H9 (cell line): ENCODE measurements around the gene IFIH1. TPM values are rescaled to one million over a fixed set of nuclear protein-coding genes. Genes with fewer than 3 reads are reported as not detected.

Experiments
- DNase-seq: peaks from one replicate; pipeline ENCODE4 v3.0.0-alpha.2; 2017
- H2AFZ ChIP-seq: one replicate; pipeline ENCODE4 v1.6.1; 2013; ENCODE audit warnings: mild to moderate bottlenecking, low read length, control low read depth, moderate library complexity
- H2AK5ac ChIP-seq: 2 replicates; pipeline ENCODE4 v1.6.1; 2013; ENCODE audit warnings: low read length, control low read depth, mixed read lengths; ENCODE audit not compliant: insufficient read length
- H2BK120ac ChIP-seq: one replicate; pipeline ENCODE4 v1.6.1; 2013; ENCODE audit warnings: low read depth, mild to moderate bottlenecking, low read length, control low read depth, inconsistent platforms; ENCODE audit not compliant: poor library complexity, severe bottlenecking
- H2BK12ac ChIP-seq: 2 replicates; pipeline ENCODE4 v1.6.1; 2013; ENCODE audit warnings: low read length, control low read depth, mixed read lengths, low read depth; ENCODE audit not compliant: insufficient read length
- H2BK15ac ChIP-seq: 2 replicates; pipeline ENCODE4 v1.6.1; 2013; ENCODE audit warnings: low read depth, low read length, control low read depth
- H2BK20ac ChIP-seq: one replicate; pipeline ENCODE4 v1.6.1; 2013; ENCODE audit warnings: low read depth, mild to moderate bottlenecking, low read length, control low read depth, inconsistent platforms; ENCODE audit not compliant: poor library complexity, severe bottlenecking
- H2BK5ac ChIP-seq: 2 replicates; pipeline ENCODE4 v1.6.1; 2013; ENCODE audit warnings: low read length, control low read depth, mixed read lengths; ENCODE audit not compliant: insufficient read length
- H3K14ac ChIP-seq: 2 replicates; pipeline ENCODE4 v1.6.1; 2013; ENCODE audit warnings: low read length, control low read depth; ENCODE audit not compliant: insufficient read depth
- H3K18ac ChIP-seq: 2 replicates; pipeline ENCODE4 v1.6.1; 2013; ENCODE audit warnings: low read depth, mild to moderate bottlenecking, mixed read lengths, low read length, control low read depth; ENCODE audit not compliant: insufficient read length
- H3K23ac ChIP-seq: 2 replicates; pipeline ENCODE4 v1.6.1; 2013; ENCODE audit warnings: low read length, control low read depth, mixed read lengths, low read depth; ENCODE audit not compliant: insufficient read length
- H3K23me2 ChIP-seq: 2 replicates; pipeline ENCODE4 v1.6.1; 2013; ENCODE audit warnings: low read depth, mild to moderate bottlenecking, mixed read lengths, low read length, control low read depth; ENCODE audit not compliant: insufficient read length, poor library complexity, severe bottlenecking
- H3K27ac ChIP-seq: 2 replicates; pipeline ENCODE4 v1.5.1; 2013; ENCODE audit warnings: low read length, control low read depth, mixed read lengths, low read depth; ENCODE audit not compliant: insufficient read length
- H3K27me3 ChIP-seq: 2 replicates; pipeline ENCODE4 v1.6.1; 2013; ENCODE audit warnings: low read length, control low read depth, inconsistent platforms; ENCODE audit not compliant: insufficient read depth
- H3K4ac ChIP-seq: 2 replicates; pipeline ENCODE4 v1.6.1; 2013; ENCODE audit warnings: low read depth, mild to moderate bottlenecking, control low read depth, inconsistent platforms, low read length, moderate library complexity
- H3K4me1 ChIP-seq: 2 replicates; pipeline ENCODE4 v1.6.1; 2013; ENCODE audit warnings: low read length, control low read depth, inconsistent platforms; ENCODE audit not compliant: insufficient read depth
- H3K4me2 ChIP-seq: 2 replicates; pipeline ENCODE4 v1.6.1; 2013; ENCODE audit warnings: low read length, control low read depth, mixed read lengths; ENCODE audit not compliant: insufficient read length, insufficient read depth
- H3K56ac ChIP-seq: 2 replicates; pipeline ENCODE4 v1.6.1; 2013; ENCODE audit warnings: low read depth, mild to moderate bottlenecking, mixed read lengths, low read length, control low read depth; ENCODE audit not compliant: insufficient read length
- H3K79me1 ChIP-seq: 2 replicates; pipeline ENCODE4 v1.6.1; 2013; ENCODE audit warnings: low read depth, mild to moderate bottlenecking, moderate library complexity, low read length, control low read depth, inconsistent platforms; ENCODE audit not compliant: insufficient read depth, poor library complexity, severe bottlenecking
- H3K79me2 ChIP-seq: 2 replicates; pipeline ENCODE4 v1.6.1; 2013; ENCODE audit warnings: low read length, control low read depth, inconsistent platforms; ENCODE audit not compliant: insufficient read depth
- H3K9ac ChIP-seq: 2 replicates; pipeline ENCODE4 v1.6.1; 2013; ENCODE audit warnings: low read length, control low read depth, mixed read lengths; ENCODE audit not compliant: insufficient read length; ENCODE audit errors: extremely low read depth
- H3K9me3 ChIP-seq: one replicate; pipeline ENCODE4 v1.6.1; 2013; ENCODE audit warnings: low read depth, low read length, inconsistent platforms; ENCODE audit not compliant: control insufficient read depth
- H3T11ph ChIP-seq: one replicate; pipeline ENCODE4 v1.6.1; 2013; ENCODE audit warnings: mild to moderate bottlenecking, low read length, control low read depth, inconsistent platforms
- H4K20me1 ChIP-seq: one replicate; pipeline ENCODE4 v1.6.1; 2013; ENCODE audit not compliant: control insufficient read depth, insufficient read length, insufficient read depth
- H4K5ac ChIP-seq: 2 replicates; pipeline ENCODE4 v1.6.1; 2013; ENCODE audit warnings: low read depth, mild to moderate bottlenecking, mixed read lengths, low read length, control low read depth; ENCODE audit not compliant: insufficient read length
- H4K8ac ChIP-seq: replicated peaks from 2 replicates; pipeline ENCODE4 v1.6.1; 2013; ENCODE audit warnings: low read length, control low read depth, mixed read lengths, low read depth; ENCODE audit not compliant: insufficient read length
- H4K91ac ChIP-seq: 2 replicates; pipeline ENCODE4 v1.6.1; 2013; ENCODE audit warnings: low read depth, mild to moderate bottlenecking, moderate library complexity, mixed read lengths, low read length, control low read depth; ENCODE audit not compliant: insufficient read length
- H3K27ac Mint-ChIP-seq, 3 experiments: 2 replicates in 2 of 3; 3 replicates in 1 of 3; pipeline ENCODE4 v1.8.0; 2020 to 2021; ENCODE audit warnings: mixed read lengths in 3 of 3, mild to moderate bottlenecking in 1 of 3, moderate library complexity in 1 of 3
- H3K27me3 Mint-ChIP-seq: 2 replicates; pipeline ENCODE4 v1.8.0; 2021; ENCODE audit warnings: low read depth, mild to moderate bottlenecking, moderate library complexity, mixed read lengths
- H3K36me3 Mint-ChIP-seq, 3 experiments: 2 replicates in 2 of 3; 3 replicates in 1 of 3; pipeline ENCODE4 v1.8.0; 2020 to 2021; ENCODE audit warnings: low read depth in 3 of 3, mixed read lengths in 3 of 3; ENCODE audit not compliant: insufficient read depth in 1 of 3
- H3K4me1 Mint-ChIP-seq, 2 experiments: 2 replicates each; pipeline ENCODE4 v1.8.0; 2020; ENCODE audit warnings: mixed read lengths in 2 of 2
- H3K4me3 Mint-ChIP-seq, 2 experiments: 2 replicates in 1 of 2; 3 replicates in 1 of 2; pipeline ENCODE4 v1.8.0; 2020 to 2021; ENCODE audit warnings: mild to moderate bottlenecking in 2 of 2, mixed read lengths in 2 of 2, moderate library complexity in 1 of 2
- H3K9me3 Mint-ChIP-seq, 2 experiments: 2 replicates in 1 of 2; 3 replicates in 1 of 2; pipeline ENCODE4 v1.8.0; 2020; ENCODE audit warnings: mild to moderate bottlenecking in 2 of 2, mixed read lengths in 2 of 2, moderate library complexity in 1 of 2
- WGBS: extraction: QIAGEN DNeasy Blood & Tissue Kit; methylation state at CpG from one replicate; pipeline ENCODE4 v1.1.7; 2013; ENCODE audit warnings: missing lambda C conversion rate, low lambda C conversion rate, mixed read lengths; ENCODE audit not compliant: insufficient read length; ENCODE audit errors: extremely low coverage; 5-methylcytosine and 5-hydroxymethylcytosine counted together
- total RNA-seq: library from RNA; stranded (reverse); gene quantifications from 2 replicates; pipeline ENCODE4 v1.2.1, GENCODE V29; 2021
- TF ChIP-seq, protein P1 (sequence below): fragments of 200-600 bp; sonication (generic); conservative IDR thresholded peaks from 3 replicates; pipeline ENCODE4 v1.8.0; 2021; ENCODE audit warnings: antibody characterized with exemption, mild to moderate bottlenecking

The IFIH1 gene
- total RNA-seq, 1 experiment from 2014 or later = 0.81 TPM

- Mint-ChIP-seq H3K4me1 (peaks cover 4 to 7% of the 10 kb centered on the region in 2 experiments; a peak in 2 of 4 replicates), H3K36me3 (no peaks in the 10 kb centered on the region), H3K27me3 (no peaks in the 10 kb centered on the region), H3K4me3 (no peak overlapping the region), H3K27ac (no peak overlapping the region), H3K9me3 (no peaks in the 10 kb centered on the region)
- no peaks in the 10 kb centered on the region for H3K79me2 ChIP-seq
- no peaks in the 10 kb centered on the region for H3K27me3 ChIP-seq
- no peaks in the 10 kb centered on the region for H3K4me1 ChIP-seq
- H2BK5ac ChIP-seq = no peak overlapping the region
- no peaks in the 10 kb centered on the region for H3K9me3 ChIP-seq
- no peak overlapping the region for H3K27ac ChIP-seq
- no peak overlapping the region for H3K9ac ChIP-seq
- no peak overlapping the region for H3T11ph ChIP-seq
- no peak overlapping the region for H4K5ac ChIP-seq
- TF ChIP-seq, protein P1, sequence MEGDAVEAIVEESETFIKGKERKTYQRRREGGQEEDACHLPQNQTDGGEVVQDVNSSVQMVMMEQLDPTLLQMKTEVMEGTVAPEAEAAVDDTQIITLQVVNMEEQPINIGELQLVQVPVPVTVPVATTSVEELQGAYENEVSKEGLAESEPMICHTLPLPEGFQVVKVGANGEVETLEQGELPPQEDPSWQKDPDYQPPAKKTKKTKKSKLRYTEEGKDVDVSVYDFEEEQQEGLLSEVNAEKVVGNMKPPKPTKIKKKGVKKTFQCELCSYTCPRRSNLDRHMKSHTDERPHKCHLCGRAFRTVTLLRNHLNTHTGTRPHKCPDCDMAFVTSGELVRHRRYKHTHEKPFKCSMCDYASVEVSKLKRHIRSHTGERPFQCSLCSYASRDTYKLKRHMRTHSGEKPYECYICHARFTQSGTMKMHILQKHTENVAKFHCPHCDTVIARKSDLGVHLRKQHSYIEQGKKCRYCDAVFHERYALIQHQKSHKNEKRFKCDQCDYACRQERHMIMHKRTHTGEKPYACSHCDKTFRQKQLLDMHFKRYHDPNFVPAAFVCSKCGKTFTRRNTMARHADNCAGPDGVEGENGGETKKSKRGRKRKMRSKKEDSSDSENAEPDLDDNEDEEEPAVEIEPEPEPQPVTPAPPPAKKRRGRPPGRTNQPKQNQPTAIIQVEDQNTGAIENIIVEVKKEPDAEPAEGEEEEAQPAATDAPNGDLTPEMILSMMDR = no peak
- no peak overlapping the region for H3K4me2 ChIP-seq
- H3K4ac ChIP-seq = no peak overlapping the region
- no peak overlapping the region for H2BK15ac ChIP-seq
- no peak overlapping the region for H2BK12ac ChIP-seq
- no peak for DNase-seq
- no peak overlapping the region for H3K18ac ChIP-seq
- no peak overlapping the region for H2BK20ac ChIP-seq
- no peak overlapping the region for H2BK120ac ChIP-seq
- H3K23ac ChIP-seq = no peak overlapping the region
- no CpG with 5 or more reads among the region's 2 CpGs for WGBS
- H3K14ac ChIP-seq = no peak overlapping the region
- no peaks in the 10 kb centered on the region for H4K20me1 ChIP-seq
- no peaks in the 10 kb centered on the region for H3K23me2 ChIP-seq
- H2AFZ ChIP-seq = no peak overlapping the region
- no peak overlapping the region for H4K8ac ChIP-seq
- H4K91ac ChIP-seq = no peak overlapping the region
- no peak overlapping the region for H3K56ac ChIP-seq
- no peak overlapping the region for H2AK5ac ChIP-seq
- H3K79me1 ChIP-seq = no peaks in the 10 kb centered on the region
Observed at GRCh38 chr2:162256591-162256991, 61.9 kb downstream of the IFIH1 start.
